Measurements from ENCODE around the gene B4GALT5.
"Not testable (repeated sequence)": the region's sequence is repeated elsewhere in the genome, so short reads cannot be mapped to it uniquely, and the experiment has no call there.

The B4GALT5 gene

GRCh38 chr20:49677777-49678758 is 35.6 kb downstream of the B4GALT5 start:
- DNase-seq: no peak

GRCh38 chr20:49676581-49677291 is 36.9 kb downstream of the B4GALT5 start:
- no peak for DNase-seq

GRCh38 chr20:49675368-49676151 is 38.1 kb downstream of the B4GALT5 start:
- no peak for DNase-seq

- DNase-seq: no peak
These were observed 39.0 kb downstream of the B4GALT5 start for GRCh38 chr20:49674383-49675352.

- no peak for DNase-seq
These were observed 41.5 kb downstream of the B4GALT5 start for GRCh38 chr20:49672096-49672664.

- no peak for DNase-seq
These were observed 42.2 kb downstream of the B4GALT5 start for GRCh38 chr20:49671433-49671832.

GRCh38 chr20:49669601-49670189 is 44.0 kb downstream of the B4GALT5 start:
- no peak for DNase-seq

- DNase-seq: not testable (repeated sequence)
These were observed 44.8 kb downstream of the B4GALT5 start for GRCh38 chr20:49668878-49669195.

- DNase-seq: no peak
These were observed 45.3 kb downstream of the B4GALT5 start for GRCh38 chr20:49668181-49668877.

GRCh38 chr20:49666911-49667310 is 46.8 kb downstream of the B4GALT5 start:
- DNase-seq: no peak

GRCh38 chr20:49665796-49666195 is 47.9 kb downstream of the B4GALT5 start:
- no peak for DNase-seq

- DNase-seq: no peak
These were observed 48.9 kb downstream of the B4GALT5 start for GRCh38 chr20:49664612-49665313.

GRCh38 chr20:49663112-49663511 is 50.6 kb downstream of the B4GALT5 start:
- DNase-seq: no peak

GRCh38 chr20:49661560-49662329 is 51.9 kb downstream of the B4GALT5 start:
- DNase-seq: no peak

GRCh38 chr20:49660912-49661311 is 52.8 kb downstream of the B4GALT5 start:
- DNase-seq: no peak

- no peak for DNase-seq
These were observed 54.6 kb downstream of the B4GALT5 start for GRCh38 chr20:49659056-49659455.

- no peak for DNase-seq
These were observed 55.2 kb downstream of the B4GALT5 start for GRCh38 chr20:49658508-49658907.

GRCh38 chr20:49657118-49657901 is 56.4 kb downstream of the B4GALT5 start:
- no peak for DNase-seq
